NCI-H1105 treated with DMSO at 0.1 percent for 48 hours (cell line): ENCODE results near the gene PSMD5.

Experiments
- DNase-seq: peaks from one replicate; lab custom pipeline; 2025; lab: John Stamatoyannopoulos, UW

PSMD5 gene

GRCh38 chr9:120855827-120856670 is 13.3 kb upstream of the PSMD5 start:
- DNase-seq: no peak

GRCh38 chr9:120854596-120855327 is 12.0 kb upstream of the PSMD5 start:
- no peak for DNase-seq

- no peak for DNase-seq
Measured at GRCh38 chr9:120853198-120853597, 10.5 kb upstream of the PSMD5 start.

- DNase-seq: no peak
Measured at GRCh38 chr9:120852240-120853010, 9.7 kb upstream of the PSMD5 start.

- DNase-seq: no peak
Measured at GRCh38 chr9:120851449-120851848, 8.7 kb upstream of the PSMD5 start.

GRCh38 chr9:120850315-120850714 is 7.6 kb upstream of the PSMD5 start:
- DNase-seq: no peak

- DNase-seq: no peak
Measured at GRCh38 chr9:120846906-120847305, 4.2 kb upstream of the PSMD5 start.

GRCh38 chr9:120846251-120846889 is 3.6 kb upstream of the PSMD5 start:
- no peak for DNase-seq

- no peak for DNase-seq
Measured at GRCh38 chr9:120845255-120845654, 2.5 kb upstream of the PSMD5 start.

- no peak for DNase-seq
Measured at GRCh38 chr9:120841930-120842684, 615 bp downstream of the PSMD5 start.

GRCh38 chr9:120839146-120839545 is 3.6 kb downstream of the PSMD5 start:
- no peak for DNase-seq

- DNase-seq: no peak
Measured at GRCh38 chr9:120837921-120838320, 4.8 kb downstream of the PSMD5 start.

- DNase-seq: no peak
Measured at GRCh38 chr9:120833325-120833724, 9.4 kb downstream of the PSMD5 start.

GRCh38 chr9:120832807-120833206 is 9.9 kb downstream of the PSMD5 start:
- no peak for DNase-seq

GRCh38 chr9:120830865-120831264 is 11.9 kb downstream of the PSMD5 start:
- DNase-seq: no peak

GRCh38 chr9:120830151-120830550 is 12.6 kb downstream of the PSMD5 start:
- no peak for DNase-seq

- DNase-seq: no peak
Measured at GRCh38 chr9:120829650-120830049, 13.1 kb downstream of the PSMD5 start.

GRCh38 chr9:120820095-120820494 is 22.6 kb downstream of the PSMD5 start:
- DNase-seq: no peak

GRCh38 chr9:120818595-120818994 is 24.1 kb downstream of the PSMD5 start:
- DNase-seq: no peak

- no peak for DNase-seq
Measured at GRCh38 chr9:120815075-120815474, 27.6 kb downstream of the PSMD5 start.

- DNase-seq: no peak
Measured at GRCh38 chr9:120808931-120809330, 33.8 kb downstream of the PSMD5 start.
